Measurements from ENCODE around the gene DHRS7C. TPM values are rescaled to one million over a fixed set of nuclear protein-coding genes. Genes with fewer than 3 reads are reported as not detected.

The DHRS7C gene
- total RNA-seq, 1 donor from 2014 or later = not detected

DNA sequence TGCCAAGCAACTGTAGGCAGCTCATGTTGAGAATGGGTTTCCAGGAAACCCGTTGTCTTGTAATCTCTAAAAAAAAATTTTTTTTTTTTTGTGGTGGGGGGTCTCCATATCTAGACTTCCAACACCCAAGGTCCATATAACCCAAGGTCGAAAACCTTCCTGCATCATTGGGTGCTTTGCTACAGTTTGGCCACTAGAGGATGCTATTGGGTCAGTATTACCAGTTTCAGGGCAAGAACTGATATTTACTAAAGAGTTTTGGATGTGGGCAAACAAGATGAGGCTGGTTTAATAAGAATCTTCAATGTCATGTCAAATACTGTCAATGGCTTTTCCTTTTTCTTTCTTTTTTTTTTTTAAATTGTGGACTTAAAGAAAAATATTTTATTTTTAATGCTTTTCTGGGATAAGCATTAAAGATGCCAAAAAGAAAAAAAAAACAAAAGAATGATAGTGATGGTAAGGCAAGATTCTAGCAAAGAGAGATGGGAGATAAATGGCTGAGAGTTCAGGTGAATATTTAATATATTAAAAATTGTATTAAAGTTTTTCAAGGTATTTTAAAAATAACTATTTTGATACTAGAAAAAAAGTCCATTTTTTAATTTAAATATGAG, 62.2 kb downstream of the DHRS7C start:
- peak; percentile 66 for FAIRE-seq
- peaks cover 9% of the 10 kb centered on the region for H3K4me1 Mint-ChIP-seq (ENCODE audit: low read depth, unreplicated experiment)
- H3K9ac ChIP-seq (ENCODE audit: low read length) = no peak overlapping the region
- H3K79me2 ChIP-seq (ENCODE audit: insufficient read depth, low read length) = no peaks in the 10 kb centered on the region
- no peaks in the 10 kb centered on the region for H4K20me1 ChIP-seq (ENCODE audit: insufficient read depth, low read length)
- H3K27me3 ChIP-seq (ENCODE audit: insufficient read depth, low read length) = no peaks in the 10 kb centered on the region
- no peaks in the 10 kb centered on the region for H3K36me3 ChIP-seq (ENCODE audit: insufficient read depth, low read length)
- TF ChIP-seq EZH2 (IDR thresholded peaks at IDR 0.05; ENCODE audit: insufficient read depth, low read length) = no peak
- TF ChIP-seq, protein P1, sequence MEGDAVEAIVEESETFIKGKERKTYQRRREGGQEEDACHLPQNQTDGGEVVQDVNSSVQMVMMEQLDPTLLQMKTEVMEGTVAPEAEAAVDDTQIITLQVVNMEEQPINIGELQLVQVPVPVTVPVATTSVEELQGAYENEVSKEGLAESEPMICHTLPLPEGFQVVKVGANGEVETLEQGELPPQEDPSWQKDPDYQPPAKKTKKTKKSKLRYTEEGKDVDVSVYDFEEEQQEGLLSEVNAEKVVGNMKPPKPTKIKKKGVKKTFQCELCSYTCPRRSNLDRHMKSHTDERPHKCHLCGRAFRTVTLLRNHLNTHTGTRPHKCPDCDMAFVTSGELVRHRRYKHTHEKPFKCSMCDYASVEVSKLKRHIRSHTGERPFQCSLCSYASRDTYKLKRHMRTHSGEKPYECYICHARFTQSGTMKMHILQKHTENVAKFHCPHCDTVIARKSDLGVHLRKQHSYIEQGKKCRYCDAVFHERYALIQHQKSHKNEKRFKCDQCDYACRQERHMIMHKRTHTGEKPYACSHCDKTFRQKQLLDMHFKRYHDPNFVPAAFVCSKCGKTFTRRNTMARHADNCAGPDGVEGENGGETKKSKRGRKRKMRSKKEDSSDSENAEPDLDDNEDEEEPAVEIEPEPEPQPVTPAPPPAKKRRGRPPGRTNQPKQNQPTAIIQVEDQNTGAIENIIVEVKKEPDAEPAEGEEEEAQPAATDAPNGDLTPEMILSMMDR (IDR thresholded peaks at IDR 0.05; ENCODE audit: insufficient read depth, low read depth, low read length) = peak; percentile 100
- no peak overlapping the region for H3K4me3 Mint-ChIP-seq (ENCODE audit: unreplicated experiment)
- peaks cover 8% of the 10 kb centered on the region for H3K36me3 Mint-ChIP-seq (ENCODE audit: low read depth, unreplicated experiment)
- H3K4me2 ChIP-seq (ENCODE audit: low read length) = no peak overlapping the region
- no peaks in the 10 kb centered on the region for H3K9me3 ChIP-seq (ENCODE audit: insufficient read depth, low read depth, low read length)
- no peaks in the 10 kb centered on the region for H3K9me3 Mint-ChIP-seq (ENCODE audit: unreplicated experiment)
- no peak overlapping the region for H2AFZ ChIP-seq (ENCODE audit: low read depth, low read length)
- no peaks in the 10 kb centered on the region for H3K27me3 Mint-ChIP-seq (ENCODE audit: low read depth, unreplicated experiment)
- no peak overlapping the region for H3K4me3 ChIP-seq (ENCODE audit: insufficient read depth, low read depth, low read length)
- no peaks in the 10 kb centered on the region for H3K4me1 ChIP-seq (ENCODE audit: insufficient read depth, low read length)
- H3K27ac Mint-ChIP-seq (ENCODE audit: unreplicated experiment) = no peak overlapping the region
- DNase-seq (ENCODE audit: low read depth) = peak; percentile 36
- H3K27ac ChIP-seq (ENCODE audit: low read depth, low read length) = no peak overlapping the region

DNA sequence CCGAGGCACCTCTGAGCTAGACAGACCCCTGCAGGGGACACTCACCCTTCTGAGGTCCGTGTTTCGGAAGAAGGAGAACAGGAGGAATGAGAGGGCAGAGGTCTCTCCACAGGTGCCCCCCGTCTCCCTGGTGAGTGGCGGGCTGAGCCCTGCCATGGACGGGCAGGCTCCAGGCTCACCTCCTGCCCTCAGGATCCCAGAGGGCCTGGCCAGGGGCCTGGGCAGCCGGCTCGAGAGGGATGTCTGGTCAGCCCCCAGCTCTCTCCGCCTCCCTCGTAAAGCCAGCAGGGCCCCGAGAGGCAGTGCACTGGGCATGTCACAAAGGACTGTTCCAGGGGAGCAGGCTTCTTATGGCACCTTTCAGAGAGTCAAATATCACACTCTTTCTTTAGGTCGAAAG, 62.8 kb downstream of the DHRS7C start:
- H2AFZ ChIP-seq (ENCODE audit: low read depth, low read length) = no peak overlapping the region
- H3K4me3 Mint-ChIP-seq (ENCODE audit: unreplicated experiment) = no peak overlapping the region
- H3K79me2 ChIP-seq (ENCODE audit: insufficient read depth, low read length) = no peaks in the 10 kb centered on the region
- no peak overlapping the region for H3K4me3 ChIP-seq (ENCODE audit: insufficient read depth, low read depth, low read length)
- FAIRE-seq = no peak
- H3K4me1 Mint-ChIP-seq (ENCODE audit: low read depth, unreplicated experiment) = peaks cover 11% of the 10 kb centered on the region
- no peaks in the 10 kb centered on the region for H3K9me3 ChIP-seq (ENCODE audit: insufficient read depth, low read depth, low read length)
- TF ChIP-seq EZH2 (IDR thresholded peaks at IDR 0.05; ENCODE audit: insufficient read depth, low read length) = no peak
- TF ChIP-seq, protein P1 (IDR thresholded peaks at IDR 0.05; ENCODE audit: insufficient read depth, low read depth, low read length) = no peak
- no peaks in the 10 kb centered on the region for H3K27me3 Mint-ChIP-seq (ENCODE audit: low read depth, unreplicated experiment)
- H3K36me3 Mint-ChIP-seq (ENCODE audit: low read depth, unreplicated experiment) = peaks cover 8% of the 10 kb centered on the region
- no peak overlapping the region for H3K27ac ChIP-seq (ENCODE audit: low read depth, low read length)
- no peaks in the 10 kb centered on the region for H3K9me3 Mint-ChIP-seq (ENCODE audit: unreplicated experiment)
- DNase-seq (ENCODE audit: low read depth) = no peak
- H3K4me1 ChIP-seq (ENCODE audit: insufficient read depth, low read length) = no peaks in the 10 kb centered on the region
- no peaks in the 10 kb centered on the region for H4K20me1 ChIP-seq (ENCODE audit: insufficient read depth, low read length)
- H3K27me3 ChIP-seq (ENCODE audit: insufficient read depth, low read length) = no peaks in the 10 kb centered on the region
- no peaks in the 10 kb centered on the region for H3K36me3 ChIP-seq (ENCODE audit: insufficient read depth, low read length)
- no peak overlapping the region for H3K4me2 ChIP-seq (ENCODE audit: low read length)
- no peak overlapping the region for H3K27ac Mint-ChIP-seq (ENCODE audit: unreplicated experiment)
- no peak overlapping the region for H3K9ac ChIP-seq (ENCODE audit: low read length)

DNA sequence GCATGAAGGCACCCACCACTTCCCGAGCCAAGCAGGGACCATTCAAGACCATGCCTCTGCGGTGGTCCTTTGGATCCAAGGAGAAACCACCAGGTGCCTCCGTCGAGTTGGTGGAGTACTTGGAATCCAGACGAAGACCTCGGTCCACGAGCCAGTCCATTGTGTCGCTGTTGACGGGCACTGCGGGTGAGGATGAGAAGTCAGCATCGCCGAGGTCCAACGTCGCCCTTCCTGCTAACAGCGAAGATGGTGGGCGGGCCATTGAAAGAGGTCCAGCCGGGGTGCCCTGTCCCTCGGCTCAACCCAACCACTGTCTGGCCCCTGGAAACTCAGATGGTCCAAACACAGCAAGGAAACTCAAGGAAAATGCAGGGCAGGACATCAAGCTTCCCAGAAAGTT, 63.4 kb downstream of the DHRS7C start:
- Mint-ChIP-seq H3K4me1 (ENCODE audit: low read depth, unreplicated experiment) (peaks cover 14% of the 10 kb centered on the region), H3K36me3 (ENCODE audit: low read depth, unreplicated experiment) (peaks cover 8% of the 10 kb centered on the region), H3K9me3 (ENCODE audit: unreplicated experiment) (no peaks in the 10 kb centered on the region), H3K27me3 (ENCODE audit: low read depth, unreplicated experiment) (no peaks in the 10 kb centered on the region), H3K4me3 (ENCODE audit: unreplicated experiment) (no peak overlapping the region), H3K27ac (ENCODE audit: unreplicated experiment) (no peak overlapping the region)
- no peak for TF ChIP-seq EZH2 (IDR thresholded peaks at IDR 0.05; ENCODE audit: insufficient read depth, low read length)
- TF ChIP-seq, protein P1 (IDR thresholded peaks at IDR 0.05; ENCODE audit: insufficient read depth, low read depth, low read length) = no peak
- Histone ChIP-seq H3K4me3 (ENCODE audit: insufficient read depth, low read depth, low read length) (no peak overlapping the region), H3K27ac (ENCODE audit: low read depth, low read length) (no peak overlapping the region), H3K9ac (ENCODE audit: low read length) (no peak overlapping the region), H3K4me2 (ENCODE audit: low read length) (no peak overlapping the region), H3K9me3 (ENCODE audit: insufficient read depth, low read depth, low read length) (no peaks in the 10 kb centered on the region), H3K27me3 (ENCODE audit: insufficient read depth, low read length) (no peaks in the 10 kb centered on the region), H3K79me2 (ENCODE audit: insufficient read depth, low read length) (no peaks in the 10 kb centered on the region), H2AFZ (ENCODE audit: low read depth, low read length) (no peak overlapping the region), H3K4me1 (ENCODE audit: insufficient read depth, low read length) (no peaks in the 10 kb centered on the region), H3K36me3 (ENCODE audit: insufficient read depth, low read length) (no peaks in the 10 kb centered on the region), H4K20me1 (ENCODE audit: insufficient read depth, low read length) (no peaks in the 10 kb centered on the region)
- FAIRE-seq = no peak
- DNase-seq (ENCODE audit: low read depth) = no peak

Measured in astrocyte (in vitro differentiated cells and primary cell).